GM19395 (cell line): ENCODE measurements around the gene PRRC1.

ENCODE experiments used
- ATAC-seq: cut with Tn5 transposase; IDR thresholded peaks from one replicate; pipeline ENCODE4 v1.9.1; 2021; ENCODE audit warnings: mild to moderate bottlenecking, moderate library complexity; ENCODE audit not compliant: unreplicated experiment

PRRC1 gene

GRCh38 chr5:127517480-127518318 is at the start of gene PRRC1:
TSS of gene PRRC1 (plus strand) at chr5:127517640. CDS start at chr5:127523480, 5,840 bp downstream.
- ATAC-seq: peak; percentile 87

DNA sequence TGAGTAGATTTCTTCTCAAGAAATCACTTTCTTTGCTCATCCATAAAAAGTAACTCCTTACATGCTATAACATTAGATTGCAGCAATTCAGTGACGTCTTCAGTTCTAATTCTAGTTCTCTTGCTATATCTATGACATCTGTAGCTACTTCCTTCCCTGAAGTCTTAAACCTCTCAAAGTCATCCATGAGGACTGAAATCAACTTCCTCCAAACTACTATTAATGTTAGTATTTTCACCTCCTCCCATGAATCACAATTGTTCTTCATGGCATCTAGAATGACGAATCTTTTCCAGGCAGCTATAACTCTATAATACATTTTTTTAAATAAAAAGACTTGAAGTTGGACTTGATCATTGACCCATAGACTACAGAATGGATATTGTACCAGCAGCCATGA is 46.2 kb upstream of the PRRC1 start:
- no peak for ATAC-seq

- ATAC-seq: no peak
These were observed 44.7 kb upstream of the PRRC1 start for GRCh38 chr5:127472700-127473099.

- ATAC-seq: no peak
These were observed 31.0 kb upstream of the PRRC1 start for GRCh38 chr5:127486471-127486870.

GRCh38 chr5:127492854-127493738 is 24.3 kb upstream of the PRRC1 start:
- ATAC-seq: peak; percentile 91

DNA sequence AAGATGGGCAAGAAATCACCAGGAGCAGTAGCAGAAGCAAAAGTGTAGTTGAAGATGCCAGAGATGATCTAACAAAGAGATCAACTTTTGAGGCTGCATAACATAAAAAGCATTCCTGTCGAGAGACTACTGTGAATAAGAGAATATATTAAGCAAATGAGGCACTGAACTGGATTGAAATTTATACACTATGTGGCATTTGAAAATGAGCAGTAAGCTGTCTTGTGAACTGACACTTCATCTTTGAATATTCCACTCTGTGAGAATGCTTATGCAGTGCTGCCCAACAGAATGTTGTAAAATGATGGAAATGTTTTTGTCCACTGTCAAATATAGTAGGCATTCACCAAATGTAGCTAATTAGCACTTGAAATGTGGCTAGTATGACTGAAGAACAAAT is 18.9 kb upstream of the PRRC1 start:
- ATAC-seq: no peak

GRCh38 chr5:127505905-127506304 is 11.5 kb upstream of the PRRC1 start:
- ATAC-seq: no peak

DNA sequence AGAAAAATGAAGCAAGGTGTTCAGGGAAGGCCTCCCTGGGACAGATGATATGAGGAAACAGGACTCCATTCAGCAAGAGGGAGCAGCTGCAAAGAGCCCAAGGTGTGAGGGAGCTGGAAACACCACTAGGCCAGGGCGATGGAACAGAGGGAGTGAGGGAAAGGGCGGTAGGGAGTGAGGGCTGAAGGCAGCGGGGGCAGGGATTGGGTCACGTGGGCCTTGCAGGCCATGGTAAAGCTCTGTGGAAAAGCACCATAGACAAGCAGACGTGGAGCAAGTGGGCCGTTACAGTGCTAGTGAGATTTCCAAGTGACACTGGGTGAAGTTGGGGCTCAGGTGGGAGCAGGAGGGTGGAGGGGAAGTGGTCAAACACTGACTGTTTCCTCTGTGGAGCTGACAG is 10.8 kb upstream of the PRRC1 start:
- ATAC-seq: no peak

GRCh38 chr5:127508644-127509373 is 8.6 kb upstream of the PRRC1 start:
- ATAC-seq: no peak

DNA sequence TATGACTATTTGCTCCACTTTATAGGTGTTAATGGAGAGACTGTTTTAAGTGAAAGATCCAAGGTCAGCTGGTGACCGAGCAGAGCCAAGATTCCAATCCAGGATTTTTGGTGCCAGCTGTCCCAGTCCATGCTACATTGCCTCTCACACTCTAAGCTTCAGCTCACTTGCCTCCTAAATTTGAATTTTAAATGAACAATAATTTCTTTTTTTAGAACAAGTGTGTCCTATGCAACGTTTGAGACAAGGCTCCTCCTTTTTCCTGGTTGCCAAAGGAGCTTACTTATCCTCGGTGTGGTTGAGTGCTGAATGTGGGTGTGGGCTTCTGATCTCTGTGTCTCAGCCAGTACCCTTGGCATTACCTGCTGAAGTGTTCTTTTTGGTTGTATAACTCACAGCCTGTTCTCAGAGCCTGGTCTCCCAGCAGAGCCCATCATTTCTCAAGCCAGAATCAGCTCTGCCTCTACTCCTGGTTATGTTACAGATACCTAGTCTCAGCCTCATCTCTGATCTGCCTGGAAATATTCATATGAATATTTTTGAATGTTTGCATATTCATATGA is 4.0 kb upstream of the PRRC1 start:
- no peak for ATAC-seq

- no peak for ATAC-seq
These were observed 2.6 kb upstream of the PRRC1 start for GRCh38 chr5:127514816-127515215.

DNA sequence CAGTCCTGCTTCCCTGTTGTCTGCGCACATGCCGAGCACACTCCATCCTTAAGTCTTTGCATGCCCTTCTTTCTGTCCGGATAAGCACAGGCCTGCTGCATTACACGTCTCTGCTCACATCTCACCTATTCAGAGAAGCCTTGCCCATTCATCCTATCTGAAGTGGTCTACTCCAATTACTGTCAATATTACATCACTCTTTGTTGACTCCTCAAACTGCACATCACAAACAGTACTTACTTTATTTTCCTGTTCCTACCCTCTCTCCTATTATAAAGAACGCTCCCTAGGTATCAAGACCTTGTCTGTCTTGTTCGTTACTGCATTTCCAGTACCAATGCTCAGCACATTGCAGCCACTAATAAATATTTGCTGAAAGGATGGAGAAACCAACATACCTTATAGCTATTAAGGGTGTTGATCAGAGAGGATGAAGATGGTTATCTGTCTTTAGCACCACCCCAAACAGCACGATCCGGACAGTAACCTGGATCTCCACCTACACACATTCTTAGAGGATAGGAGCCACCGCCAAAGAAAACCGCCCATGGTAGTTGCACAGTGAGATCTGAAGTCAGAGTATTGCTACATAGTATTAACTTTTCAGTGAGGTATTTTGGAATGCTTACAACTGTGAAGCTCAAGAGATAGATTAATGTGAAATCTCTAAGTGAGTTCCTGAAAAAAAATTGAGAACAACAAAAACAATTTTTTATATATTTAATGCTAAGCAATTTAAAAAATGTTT is 1.6 kb upstream of the PRRC1 start:
- ATAC-seq: no peak

DNA sequence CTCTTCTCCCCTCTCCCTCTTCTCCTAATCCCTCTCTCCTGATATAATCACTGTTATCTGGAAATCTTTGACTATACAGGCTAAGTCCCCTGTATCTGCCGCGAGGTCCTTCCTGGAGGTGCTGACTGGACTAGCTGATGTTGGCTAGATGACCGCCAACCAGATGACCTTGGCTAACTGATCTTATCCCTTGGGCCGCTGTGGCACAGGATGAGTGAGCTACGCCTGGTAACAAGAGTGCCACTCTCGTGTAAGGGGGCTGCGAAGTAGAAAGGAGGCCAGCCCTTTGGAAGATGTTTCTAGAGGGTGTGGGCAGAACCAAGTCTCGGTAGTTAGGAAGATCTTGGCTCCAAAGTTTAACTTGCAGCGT is 345 bp upstream of the PRRC1 start:
- ATAC-seq: peak; percentile 26

DNA sequence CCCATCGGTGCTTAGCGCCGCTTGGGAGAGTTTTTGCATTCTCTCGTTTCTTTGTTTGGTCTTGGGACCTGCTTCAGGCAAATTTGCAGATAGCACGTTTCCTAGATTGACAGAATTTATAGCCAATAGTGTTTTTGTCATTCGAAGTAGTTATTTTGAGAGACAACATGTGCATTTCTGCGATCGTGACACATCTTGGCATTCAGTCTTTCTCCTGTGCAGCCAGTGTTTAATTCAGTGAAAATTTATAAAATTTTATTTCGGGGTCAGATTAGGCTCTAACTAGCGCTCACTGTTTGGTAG is 830 bp downstream of the PRRC1 start:
- ATAC-seq: peak; percentile 42

DNA sequence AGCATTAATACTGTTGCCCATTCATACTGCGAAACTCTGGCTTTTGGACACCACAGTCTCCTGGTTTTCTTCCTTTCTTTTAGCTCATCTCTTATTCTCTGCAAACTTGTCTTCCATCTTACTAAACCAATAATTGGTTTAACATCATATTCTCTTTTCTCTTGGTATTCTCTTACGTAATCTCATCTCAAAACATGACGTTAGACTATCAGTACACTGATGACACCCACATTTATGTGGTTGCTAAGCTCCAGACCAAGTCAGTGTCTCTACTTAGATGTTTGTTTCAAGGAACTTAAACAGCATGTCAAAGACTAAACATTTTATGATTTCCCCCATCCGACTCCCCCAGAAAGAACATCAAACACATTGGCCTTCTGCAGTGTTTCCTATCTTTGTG is 2.1 kb downstream of the PRRC1 start:
- no peak for ATAC-seq

DNA sequence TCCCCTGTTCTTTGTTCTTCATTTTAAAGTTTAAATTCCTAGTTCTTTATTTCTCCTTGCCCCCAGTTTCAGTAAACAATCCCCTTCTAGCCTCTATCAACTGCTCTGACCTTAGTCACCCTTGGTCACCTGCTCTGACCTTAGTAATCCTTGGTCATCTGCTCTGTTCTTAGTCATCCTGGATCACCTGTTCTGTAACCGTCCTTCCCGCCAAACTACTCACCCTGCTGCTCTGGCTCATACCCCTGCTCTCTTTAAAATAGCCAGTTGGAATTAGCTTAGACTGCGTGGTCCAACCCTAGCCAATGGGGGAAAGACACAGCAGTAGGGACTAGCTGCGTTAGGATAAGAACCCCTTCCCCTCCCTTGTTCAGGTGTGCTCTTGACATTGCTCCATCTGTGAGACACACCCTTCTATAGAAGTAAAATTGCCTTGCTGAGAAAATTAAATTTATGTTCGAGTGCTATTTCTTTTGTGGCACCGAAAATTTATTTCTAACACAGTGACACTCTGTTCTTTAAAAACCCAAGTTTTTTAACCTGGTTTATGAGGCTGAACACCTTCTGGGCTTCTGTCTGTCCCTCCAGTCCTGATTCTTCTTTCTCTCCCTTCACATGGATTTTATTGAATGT is 3.8 kb downstream of the PRRC1 start:
- ATAC-seq: no peak

DNA sequence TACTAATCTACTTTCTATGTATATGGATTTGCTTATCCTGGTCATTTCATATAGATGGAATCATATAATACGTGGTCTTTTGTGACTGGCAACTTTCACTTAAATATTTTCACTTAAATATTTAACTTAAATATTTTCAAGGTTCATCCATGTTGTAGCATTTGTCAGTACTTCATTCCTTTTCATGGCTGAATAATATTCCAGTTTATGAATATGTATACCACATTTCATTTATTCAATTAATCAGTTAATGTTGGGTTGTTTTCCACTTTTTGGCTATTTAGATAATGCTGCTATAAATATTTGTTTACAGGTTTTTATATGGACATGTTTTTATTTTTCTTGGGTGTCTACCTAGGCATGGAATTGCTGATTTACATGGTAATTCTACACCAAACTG is 7.7 kb downstream of the PRRC1 start:
- no peak for ATAC-seq

DNA sequence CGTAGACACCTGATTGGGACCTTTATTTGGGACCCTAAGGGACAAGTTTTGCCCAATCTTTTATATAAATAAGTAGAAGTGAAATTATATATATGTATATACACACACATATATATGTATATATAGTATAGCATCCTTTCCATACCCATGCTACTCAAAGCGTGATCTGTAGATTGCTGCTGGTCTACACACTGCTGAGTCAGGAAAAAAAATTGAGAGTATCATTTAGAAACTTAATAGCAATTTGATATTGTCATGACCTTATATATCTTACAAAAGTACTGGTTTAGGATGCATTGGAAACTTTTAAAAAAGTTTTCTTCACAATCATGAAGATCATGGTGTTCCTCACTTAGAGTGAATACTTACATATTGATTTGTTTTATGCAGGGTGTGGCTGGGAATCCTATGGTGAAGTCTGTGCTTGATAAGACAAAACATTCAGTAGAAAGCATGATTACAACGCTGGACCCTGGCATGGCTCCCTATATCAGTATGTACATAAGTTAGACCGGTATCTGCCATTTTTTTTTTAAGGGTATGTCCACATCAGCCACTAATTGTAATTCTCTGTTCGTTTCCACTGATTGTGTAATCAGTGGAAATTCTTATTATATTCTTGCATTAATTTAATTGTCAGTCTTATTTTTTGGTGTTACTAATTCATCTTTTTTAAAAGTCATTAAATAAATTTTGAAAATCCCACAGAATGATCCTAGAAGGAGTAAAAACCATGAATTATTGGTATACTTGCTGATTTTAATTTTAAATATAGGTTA is 12.7 kb downstream of the PRRC1 start:
- no peak for ATAC-seq

- no peak for ATAC-seq
These were observed 19.2 kb downstream of the PRRC1 start for GRCh38 chr5:127536687-127537086.
